ENCODE measurements around the gene LPIN1. TPM values are rescaled to one million over a fixed set of nuclear protein-coding genes. Genes with fewer than 3 reads are reported as not detected.

Gene LPIN1
- total RNA-seq, 1 donor from 2014 or later: 13.8 TPM

DNA sequence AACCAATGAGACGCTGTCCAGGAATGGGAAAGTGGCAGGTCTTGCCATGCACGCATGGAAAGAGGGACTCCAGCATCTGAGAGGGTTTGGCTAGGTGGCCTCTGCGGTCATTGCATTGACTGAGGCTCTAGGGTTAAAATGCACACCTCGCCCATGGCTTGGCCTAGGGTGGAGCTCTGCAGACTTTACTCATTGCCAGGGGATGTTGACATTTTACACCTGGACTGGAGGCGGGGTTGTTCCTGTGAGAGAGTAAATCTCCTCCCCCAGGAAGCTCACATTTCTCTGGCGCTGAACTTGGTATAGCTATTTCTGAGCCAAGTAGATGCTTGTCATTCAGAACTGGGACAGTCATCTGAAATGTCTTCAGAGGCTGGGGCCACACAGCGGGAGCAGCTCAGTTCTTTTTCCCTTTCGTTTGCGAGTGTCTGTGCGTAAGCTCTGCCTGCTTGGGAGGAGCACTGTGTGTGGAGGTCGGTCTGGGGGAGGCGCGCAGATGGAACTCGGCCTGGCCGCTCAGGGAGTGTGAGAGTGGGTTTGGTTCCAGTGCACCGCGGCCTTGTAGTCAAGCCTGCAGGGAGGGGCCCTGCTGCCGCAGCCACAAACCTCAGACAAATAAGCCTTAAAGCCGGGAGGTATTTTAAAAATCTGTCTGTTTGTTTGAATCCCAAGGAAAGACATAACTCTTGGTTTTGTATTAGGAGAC lies 76.5 kb downstream of the LPIN1 start:
- Histone ChIP-seq H3K4me1 (no peaks in the 10 kb centered on the region), H3K27me3 (no peaks in the 10 kb centered on the region), H3K36me3 (peaks cover 40 to 44% of the 10 kb centered on the region in 2 donors), H3K27ac (no peak overlapping the region), H3K9me3 (no peaks in the 10 kb centered on the region), H3K4me3 (no peak overlapping the region)
- TF ChIP-seq, protein P1, sequence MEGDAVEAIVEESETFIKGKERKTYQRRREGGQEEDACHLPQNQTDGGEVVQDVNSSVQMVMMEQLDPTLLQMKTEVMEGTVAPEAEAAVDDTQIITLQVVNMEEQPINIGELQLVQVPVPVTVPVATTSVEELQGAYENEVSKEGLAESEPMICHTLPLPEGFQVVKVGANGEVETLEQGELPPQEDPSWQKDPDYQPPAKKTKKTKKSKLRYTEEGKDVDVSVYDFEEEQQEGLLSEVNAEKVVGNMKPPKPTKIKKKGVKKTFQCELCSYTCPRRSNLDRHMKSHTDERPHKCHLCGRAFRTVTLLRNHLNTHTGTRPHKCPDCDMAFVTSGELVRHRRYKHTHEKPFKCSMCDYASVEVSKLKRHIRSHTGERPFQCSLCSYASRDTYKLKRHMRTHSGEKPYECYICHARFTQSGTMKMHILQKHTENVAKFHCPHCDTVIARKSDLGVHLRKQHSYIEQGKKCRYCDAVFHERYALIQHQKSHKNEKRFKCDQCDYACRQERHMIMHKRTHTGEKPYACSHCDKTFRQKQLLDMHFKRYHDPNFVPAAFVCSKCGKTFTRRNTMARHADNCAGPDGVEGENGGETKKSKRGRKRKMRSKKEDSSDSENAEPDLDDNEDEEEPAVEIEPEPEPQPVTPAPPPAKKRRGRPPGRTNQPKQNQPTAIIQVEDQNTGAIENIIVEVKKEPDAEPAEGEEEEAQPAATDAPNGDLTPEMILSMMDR (IDR thresholded peaks at IDR 0.05): no peak
- intact Hi-C loops (cut with DNase I): no loop called here
- no peak for DNase-seq (ENCODE audit: low spot score in 2 of 2)

DNA sequence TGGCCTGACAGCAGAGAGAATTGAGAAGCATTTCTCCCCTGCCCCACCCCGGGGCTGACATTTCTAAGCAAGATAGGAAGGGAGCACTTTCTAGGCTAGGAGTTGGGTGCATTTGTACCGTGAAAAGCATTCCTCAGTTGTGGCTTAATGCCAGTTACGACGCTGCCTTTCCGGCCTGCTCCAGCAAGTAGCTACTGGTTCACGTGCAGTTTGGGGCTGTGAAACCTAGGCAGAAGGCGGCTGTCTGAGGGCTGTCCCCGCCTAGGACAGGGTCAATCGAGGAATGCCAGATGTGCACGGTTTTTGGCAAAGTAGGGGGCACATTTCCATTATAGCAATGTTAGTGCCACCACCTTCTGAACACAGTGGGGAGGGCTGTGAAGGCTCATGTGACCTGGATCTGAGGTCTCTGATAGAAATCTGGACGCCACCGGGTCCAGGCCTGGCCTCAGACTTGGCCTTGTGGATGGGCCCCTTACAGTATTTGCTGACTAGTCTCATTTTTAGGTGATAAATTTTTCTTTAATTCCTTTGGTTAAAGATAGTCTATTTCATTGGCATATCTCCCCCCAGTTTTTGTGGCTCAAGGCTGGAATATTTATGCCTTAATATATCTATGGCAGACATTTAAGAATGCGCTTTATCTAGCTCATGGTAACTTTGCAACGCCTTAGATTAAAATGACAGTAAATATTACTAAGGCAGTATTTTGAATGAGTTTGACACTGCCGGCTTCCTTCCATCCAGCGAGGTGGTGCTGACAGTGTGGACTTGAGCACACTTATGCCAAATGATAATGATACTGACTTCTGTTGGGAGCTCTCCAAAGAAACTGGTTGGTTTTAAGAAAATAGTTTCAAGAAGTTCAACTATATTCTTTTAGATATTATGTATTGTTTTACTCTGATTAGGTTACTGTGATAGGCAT lies 78.7 kb downstream of the LPIN1 start:
- peaks cover 27 to 35% of the 10 kb centered on the region in 2 donors for H3K36me3 ChIP-seq
- H3K4me3 ChIP-seq: no peak overlapping the region
- H3K27ac ChIP-seq: peak overlapping the region in 1 of 2 donors; percentile 30

DNA sequence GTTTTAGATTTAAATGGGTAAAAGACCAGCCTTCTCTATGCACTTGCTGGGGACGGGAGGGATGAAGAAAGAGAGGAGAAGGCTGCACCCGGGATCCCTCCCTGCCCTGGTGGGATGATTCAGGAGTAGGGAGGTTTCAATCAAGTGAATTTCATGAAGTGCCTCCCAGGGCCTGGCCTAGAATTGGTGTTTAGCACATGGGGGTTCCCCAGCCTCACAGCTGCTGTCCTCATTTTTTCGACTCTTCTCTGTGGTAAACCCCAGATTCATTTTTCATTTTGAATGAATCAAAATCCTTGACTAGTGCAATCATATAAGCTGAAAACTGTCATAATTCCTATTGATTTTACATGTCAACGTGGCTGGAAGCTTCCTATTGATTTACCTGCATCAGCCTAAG lies 81.1 kb downstream of the LPIN1 start:
- H3K4me3 ChIP-seq: no peak overlapping the region
- peaks cover 4 to 17% of the 10 kb centered on the region in 2 donors for H3K4me1 ChIP-seq
- no peak for DNase-seq (ENCODE audit: low spot score in 2 of 2)
- H3K27ac ChIP-seq: no peak overlapping the region
- no peaks in the 10 kb centered on the region for H3K9me3 ChIP-seq
- no peaks in the 10 kb centered on the region for H3K27me3 ChIP-seq
- H3K36me3 ChIP-seq: peaks cover 9 to 17% of the 10 kb centered on the region in 2 donors
- intact Hi-C loops (cut with DNase I): no loop called here
- TF ChIP-seq, protein P1 (IDR thresholded peaks at IDR 0.05): no peak

More for the DNA sequence above, 78.7 kb downstream of the LPIN1 start:
- peaks cover 4 to 11% of the 10 kb centered on the region in 2 donors for H3K4me1 ChIP-seq
- no peak for DNase-seq (ENCODE audit: low spot score in 2 of 2)
- TF ChIP-seq, protein P1 (IDR thresholded peaks at IDR 0.05): no peak
- no peaks in the 10 kb centered on the region for H3K27me3 ChIP-seq
- H3K9me3 ChIP-seq: no peaks in the 10 kb centered on the region
- intact Hi-C loops (cut with DNase I): no loop called here

DNA sequence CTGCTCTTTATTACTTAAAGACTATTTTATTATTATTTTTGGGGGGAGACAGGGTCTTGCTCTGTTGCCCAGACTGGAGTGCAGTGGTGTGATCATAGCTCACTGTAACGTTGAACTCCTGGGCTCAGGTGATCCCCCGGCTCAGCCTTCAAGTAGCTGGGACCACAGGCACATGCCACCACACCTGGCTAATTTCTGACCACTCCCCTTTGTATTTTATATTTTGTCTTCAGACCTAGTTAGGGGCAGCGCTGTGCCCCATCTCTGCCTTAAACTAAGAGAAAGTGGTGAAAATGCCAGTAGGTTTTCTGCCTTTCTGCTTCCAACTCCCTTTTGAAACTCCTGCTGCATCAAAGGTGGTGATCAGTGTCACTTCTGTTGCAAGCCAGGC lies 82.5 kb downstream of the LPIN1 start:
- TF ChIP-seq, protein P1 (IDR thresholded peaks at IDR 0.05): no peak
- H3K36me3 ChIP-seq: peaks cover 8 to 12% of the 10 kb centered on the region in 2 donors
- no peaks in the 10 kb centered on the region for H3K27me3 ChIP-seq
- H3K9me3 ChIP-seq: no peaks in the 10 kb centered on the region
- no peak overlapping the region for H3K4me3 ChIP-seq
- intact Hi-C loops (cut with DNase I): loop anchor here (2.0 kb wide), 1 partner anchor 1178 kb away; no protein-coding TSS in a partner anchor
- peaks cover 4 to 17% of the 10 kb centered on the region in 2 donors for H3K4me1 ChIP-seq
- DNase-seq (ENCODE audit: low spot score in 2 of 2): no peak
- H3K27ac ChIP-seq: peak overlapping the region; percentile 69 to 89

DNA sequence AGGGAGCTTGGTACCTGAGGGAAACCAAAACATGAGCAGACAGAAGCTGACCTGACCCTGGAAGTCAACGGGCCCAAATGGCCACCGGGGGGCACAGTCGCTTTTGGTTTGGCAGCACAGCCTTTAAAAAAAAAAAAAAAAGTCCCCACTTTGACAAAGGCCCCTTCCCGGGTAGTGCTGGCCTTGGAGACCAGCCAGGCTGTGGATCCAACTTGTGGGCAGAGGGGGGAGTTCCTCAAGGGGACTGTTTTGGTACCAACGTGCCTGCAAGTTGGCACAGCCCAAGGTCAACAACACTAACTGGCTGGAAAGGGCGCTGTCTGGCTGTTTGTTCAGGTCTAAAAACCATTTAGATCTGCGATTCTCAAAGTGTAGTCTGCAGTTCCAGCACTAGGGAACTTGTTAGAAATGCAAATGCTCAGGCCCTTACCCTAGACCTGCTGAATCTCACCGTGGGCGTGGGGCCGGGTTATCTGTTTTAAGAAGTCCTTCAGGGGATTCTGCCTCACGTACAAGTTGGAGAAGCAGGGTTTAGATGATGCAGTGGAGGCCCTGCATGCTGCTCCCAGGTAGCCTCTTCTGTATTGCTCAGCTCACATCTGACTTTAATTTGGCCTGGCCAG lies 83.0 kb downstream of the LPIN1 start:
- TF ChIP-seq, protein P1 (IDR thresholded peaks at IDR 0.05): peak in 2 of 3 experiments; percentile 33 to 49
- Histone ChIP-seq H3K4me1 (peaks cover 4 to 17% of the 10 kb centered on the region in 2 donors), H3K27ac (peak overlapping the region; percentile 69 to 89), H3K9me3 (peaks cover 0 to 4% of the 10 kb centered on the region in 2 donors), H3K4me3 (peak overlapping the region; percentile 55), H3K36me3 (peaks cover 4 to 9% of the 10 kb centered on the region in 2 donors), H3K27me3 (no peaks in the 10 kb centered on the region)
- intact Hi-C loops (cut with DNase I): loop anchor here (2.0 kb wide), 1 partner anchor 1177 kb away; no protein-coding TSS in a partner anchor
- peak in 1 of 2 donors; percentile 79 for DNase-seq (ENCODE audit: low spot score in 2 of 2)

Measured in ascending aorta (tissue), 2 donors.